ENCODE data around the gene LRRC26.

LRRC26 gene

GRCh38 chr9:137169896-137170358, at the start of gene LRRC26:
Gene LRRC26, minus strand, starts transcription at chr9:137170051. Its CDS starts 108 bp downstream, at chr9:137169943.
- DNase-seq = no peak

DNA sequence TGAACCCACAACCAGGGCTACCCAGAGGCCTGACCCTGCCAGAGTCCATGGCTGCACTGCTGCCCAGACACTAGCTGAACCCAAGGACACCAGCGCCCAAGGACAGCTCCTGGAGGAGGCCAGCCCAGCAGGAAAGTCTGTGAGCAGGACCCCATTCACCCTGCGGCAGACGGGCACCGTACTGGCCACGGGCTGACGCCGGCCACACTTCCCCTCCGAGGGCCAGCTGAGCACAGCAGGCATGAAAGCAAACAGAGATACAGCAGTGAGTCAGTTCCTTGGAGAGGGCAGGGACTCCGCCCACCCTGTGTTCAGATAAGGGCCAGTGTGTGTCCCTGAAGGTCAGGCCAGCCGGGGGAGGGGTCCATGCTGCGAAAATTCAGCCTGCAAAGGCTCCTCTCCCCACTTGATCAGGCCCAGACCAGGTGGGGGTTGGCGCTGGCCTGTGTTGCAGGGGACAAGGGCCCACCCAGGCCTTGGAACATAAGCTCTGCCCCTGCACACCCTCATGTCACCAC, 49.0 kb upstream of the LRRC26 start:
- DNase-seq = no peak

- no peak for DNase-seq
Measured at GRCh38 chr9:137218212-137218753, 48.4 kb upstream of the LRRC26 start.

DNA sequence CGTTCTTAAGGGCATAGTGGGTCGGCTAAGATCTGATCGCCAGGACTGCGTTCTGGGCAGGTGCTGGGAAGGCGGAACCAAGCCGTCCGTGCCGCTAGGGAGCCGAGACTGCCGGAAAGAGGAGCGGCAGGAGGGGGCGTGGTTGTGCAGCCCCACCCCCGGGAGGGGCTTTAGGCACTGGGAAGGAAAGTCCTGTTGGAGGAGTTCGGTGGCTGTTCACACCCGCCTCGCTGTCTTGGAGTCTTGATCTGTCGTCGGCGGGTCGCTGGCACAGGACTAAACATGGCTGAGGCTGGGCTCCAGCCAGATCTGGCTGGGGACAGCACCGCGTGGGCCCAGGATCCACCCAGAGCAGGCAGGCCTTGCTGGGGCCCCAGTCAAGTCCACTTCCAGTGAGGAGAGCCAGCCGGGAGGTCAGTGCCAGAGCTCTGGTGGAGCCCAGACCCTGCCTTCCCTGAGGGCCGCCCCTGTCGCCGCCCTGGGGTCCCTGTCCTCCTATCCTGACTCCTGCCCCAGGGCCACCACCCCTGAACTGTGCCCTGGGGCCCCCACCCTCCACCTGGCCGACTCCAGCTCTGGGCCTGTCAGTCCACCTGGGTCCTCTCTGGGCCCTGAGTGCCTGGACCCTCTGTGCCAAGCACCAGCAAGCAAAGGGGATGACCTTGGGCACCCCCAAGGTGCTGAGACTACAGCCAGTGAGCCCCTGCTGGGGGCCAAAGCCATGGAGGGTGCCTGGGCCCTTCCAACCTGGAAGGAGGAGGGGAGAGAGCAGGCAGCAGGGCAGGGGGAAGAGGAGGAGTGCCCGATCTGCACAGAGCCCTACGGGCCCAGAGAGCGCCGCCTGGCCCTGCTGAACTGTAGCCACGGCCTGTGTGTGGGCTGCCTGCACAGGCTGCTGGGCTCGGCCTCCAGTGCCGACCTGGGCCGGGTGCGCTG, 47.7 kb upstream of the LRRC26 start:
- DNase-seq = no peak

DNA sequence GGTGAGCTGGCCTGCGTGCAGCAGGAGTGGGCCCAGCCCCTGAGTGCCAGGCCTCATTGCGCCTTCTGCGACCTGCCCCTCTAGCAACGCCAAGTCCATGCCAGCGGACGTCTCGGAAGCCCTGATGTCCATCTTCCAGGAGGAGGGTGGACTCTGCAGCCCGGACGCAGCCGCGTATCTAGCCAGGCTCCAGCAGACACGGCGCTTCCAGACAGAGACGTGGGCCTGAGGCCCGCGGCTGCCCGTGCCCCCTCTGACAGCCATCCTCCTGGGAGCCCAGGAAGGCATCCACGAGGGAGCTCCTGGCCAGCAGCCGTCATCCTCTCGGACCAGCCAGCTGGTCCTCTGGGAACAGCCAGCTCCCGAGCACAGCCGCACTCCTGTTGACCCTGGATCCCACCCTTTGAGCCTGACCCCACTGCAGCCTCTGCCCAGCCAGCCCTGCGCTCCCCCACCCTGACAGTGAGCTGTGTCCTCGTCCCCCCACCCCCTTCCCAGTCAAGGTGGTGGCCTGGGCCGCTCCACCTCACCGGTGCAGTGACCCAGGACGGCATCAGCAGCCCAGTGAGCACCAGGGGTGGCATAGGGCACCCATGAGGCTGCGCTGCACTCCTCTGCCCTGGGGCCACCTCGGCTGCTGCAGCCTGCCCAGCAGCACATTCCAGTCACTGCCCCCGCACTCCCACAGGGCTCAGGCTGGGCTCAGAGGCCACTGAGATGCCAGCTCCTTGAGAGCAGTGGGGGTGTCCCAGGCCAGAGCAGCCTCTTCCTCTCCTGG, 46.5 kb upstream of the LRRC26 start:
- DNase-seq = no peak

GRCh38 chr9:137215196-137215986, 45.5 kb upstream of the LRRC26 start:
- DNase-seq = no peak

DNA sequence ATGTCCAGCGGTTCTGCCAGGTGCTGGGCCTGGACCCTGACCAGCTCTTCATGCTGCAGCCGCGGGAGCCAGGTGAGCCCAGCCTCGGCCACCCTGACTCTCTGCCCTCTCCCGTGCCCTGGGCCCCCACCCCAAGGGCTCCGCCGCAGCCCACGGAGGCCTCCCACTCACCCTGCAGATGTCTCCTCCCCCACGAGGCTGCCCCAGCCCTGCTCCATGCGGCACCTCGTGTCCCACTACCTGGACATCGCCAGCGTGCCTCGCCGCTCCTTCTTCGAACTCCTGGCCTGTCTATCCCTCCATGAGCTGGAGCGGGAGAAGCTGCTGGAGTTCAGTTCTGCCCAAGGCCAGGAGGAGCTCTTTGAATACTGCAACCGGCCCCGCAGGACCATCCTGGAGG, 44.8 kb upstream of the LRRC26 start:
- DNase-seq = no peak

DNA sequence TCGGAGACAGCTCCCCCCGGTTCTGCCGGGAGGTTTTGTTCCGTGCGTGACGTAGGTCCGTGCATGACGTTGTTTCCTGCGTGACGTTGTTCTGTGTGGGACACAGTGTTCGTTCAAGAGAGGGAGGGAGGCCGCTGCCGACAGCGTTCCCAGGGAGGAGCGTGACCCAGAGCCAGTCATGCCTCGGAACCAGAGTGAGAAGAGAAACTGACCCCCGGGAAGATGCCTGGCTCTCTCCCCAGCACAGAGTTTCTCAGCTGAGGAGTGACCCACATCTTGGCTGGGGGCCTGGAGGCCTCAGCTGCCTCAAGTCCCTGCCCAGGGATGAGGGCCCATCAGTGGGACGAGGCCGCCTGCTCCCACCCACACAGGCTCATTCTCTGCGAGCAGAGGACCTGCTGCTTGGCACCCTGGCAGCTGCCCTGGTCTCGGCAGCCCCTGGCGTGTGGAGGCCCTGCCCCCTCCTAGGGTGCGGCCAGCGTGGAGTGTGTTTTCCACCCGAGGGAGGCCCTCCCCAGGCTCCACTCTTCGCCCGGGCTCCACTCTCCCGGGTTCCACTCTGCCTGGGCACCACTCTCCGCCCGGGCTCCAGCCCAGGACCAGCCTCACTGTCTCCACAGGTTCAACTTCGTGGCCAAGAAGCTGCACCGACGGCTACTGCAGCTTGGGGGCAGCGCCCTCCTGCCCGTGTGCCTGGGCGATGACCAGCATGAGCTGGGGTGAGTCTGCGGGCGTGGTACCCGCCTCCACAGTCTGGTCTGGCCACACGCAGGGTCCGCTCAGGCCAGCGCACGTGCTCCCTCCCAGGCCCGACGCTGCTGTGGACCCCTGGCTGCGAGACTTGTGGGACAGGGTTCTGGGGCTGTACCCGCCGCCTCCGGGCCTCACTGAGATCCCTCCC, 43.6 kb upstream of the LRRC26 start:
- no peak for DNase-seq

DNA sequence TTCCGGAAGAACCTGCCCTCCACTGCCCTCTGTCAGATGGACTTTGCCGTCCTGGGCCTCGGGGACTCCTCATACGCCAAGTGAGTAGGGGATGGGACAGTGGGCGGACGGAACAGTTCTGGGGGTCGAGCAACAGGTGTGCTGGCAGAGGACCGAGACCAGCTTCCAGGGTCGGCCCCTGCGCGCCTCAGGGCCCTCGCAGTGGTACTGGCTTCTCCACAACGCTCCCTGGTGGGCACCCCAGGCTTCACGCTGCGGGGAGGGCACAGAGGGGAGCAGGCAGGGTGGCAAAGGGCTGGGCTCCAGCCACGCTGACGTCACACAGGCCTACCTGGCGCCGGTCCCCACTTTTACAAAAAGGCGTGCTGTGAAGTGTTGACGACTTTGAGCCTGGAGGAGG, 42.7 kb upstream of the LRRC26 start:
- DNase-seq = no peak

DNA sequence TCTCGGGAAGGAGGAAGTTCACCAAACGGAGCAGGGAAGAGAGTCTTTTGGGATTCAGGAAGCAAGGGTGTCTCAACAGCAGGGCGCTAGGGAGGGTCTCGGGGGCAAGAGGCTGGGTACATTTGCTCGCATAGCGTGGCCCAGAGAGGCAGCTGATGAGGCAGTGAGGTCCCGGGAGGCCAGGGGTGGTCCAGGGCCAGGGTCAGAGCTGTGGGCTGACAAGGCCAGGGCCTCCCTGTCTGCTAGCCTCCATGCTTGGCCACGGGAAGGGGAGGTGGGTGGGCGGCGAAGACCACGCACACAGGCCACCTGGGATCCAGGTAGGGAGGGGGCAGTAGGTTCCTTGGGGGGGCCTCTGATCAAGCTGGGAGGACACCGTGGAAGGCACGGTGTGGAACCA, 41.7 kb upstream of the LRRC26 start:
- no peak for DNase-seq

DNA sequence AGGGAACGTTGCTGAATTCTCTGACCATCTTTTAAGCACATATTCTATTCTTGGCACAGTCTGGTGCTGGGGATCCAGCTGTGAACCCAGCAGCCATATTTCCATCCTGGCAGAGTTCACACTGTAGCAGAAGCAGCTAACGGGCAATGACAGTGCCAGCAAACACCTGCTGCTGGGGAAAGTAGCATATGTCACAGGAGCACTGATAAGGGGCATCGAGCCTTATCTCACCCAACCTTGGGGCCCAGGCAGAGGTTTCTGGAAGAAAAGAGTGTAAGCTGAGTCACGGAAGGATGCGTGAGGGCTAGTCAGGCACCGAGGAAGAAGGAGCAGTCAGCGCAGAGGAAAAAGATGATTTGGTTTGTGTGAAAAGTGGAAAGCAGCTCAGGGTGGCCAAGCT, 36.8 kb upstream of the LRRC26 start:
- DNase-seq = no peak

GRCh38 chr9:137205126-137206069, 35.5 kb upstream of the LRRC26 start, which contains the start of the genes NDOR1 and TMEM203:
Gene NDOR1, plus strand, starts transcription at chr9:137205700. Its CDS starts 78 bp downstream, at chr9:137205778.
Gene TMEM203, minus strand, starts transcription at chr9:137205648. Its CDS starts 234 bp downstream, at chr9:137205414.
- peak; percentile 92 for DNase-seq

DNA sequence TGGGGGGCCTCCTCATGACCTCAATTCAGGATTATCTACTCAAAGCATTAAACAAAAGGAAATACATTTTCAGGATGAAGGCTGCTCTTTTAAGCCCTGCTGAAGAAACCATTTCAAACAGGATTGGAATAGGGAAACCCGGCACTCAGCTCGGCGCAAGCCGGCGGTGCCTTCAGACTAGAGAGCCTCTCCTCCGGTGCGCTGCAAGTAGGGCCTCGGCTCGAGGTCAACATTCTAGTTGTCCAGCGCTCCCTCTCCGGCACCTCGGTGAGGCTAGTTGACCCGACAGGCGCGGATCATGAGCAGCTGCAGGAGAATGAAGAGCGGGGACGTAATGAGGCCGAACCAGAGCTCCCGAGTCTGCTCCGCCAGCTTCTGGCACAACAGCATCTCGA, 34.9 kb upstream of the LRRC26 start:
- no peak for DNase-seq

DNA sequence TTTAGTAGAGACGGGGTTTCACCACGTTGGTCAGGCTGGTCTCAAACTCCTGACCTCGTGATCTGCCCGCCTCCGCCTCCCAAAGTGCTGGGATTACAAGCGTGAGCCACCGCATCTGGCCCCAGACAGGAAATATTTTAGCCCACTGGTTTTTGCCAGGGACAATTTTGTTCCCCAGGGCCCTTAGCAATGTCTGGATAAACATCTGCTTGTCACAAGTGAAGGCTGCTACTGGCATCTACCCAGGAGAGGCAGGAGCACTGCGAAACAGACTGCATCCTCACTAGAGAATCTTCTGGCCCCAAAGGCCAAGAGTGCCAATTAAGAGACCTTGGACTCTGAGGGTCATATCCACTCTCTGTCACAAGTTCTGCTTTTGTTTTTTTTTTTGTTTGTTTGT, 33.1 kb upstream of the LRRC26 start:
- DNase-seq = no peak

- no peak for DNase-seq
Measured at GRCh38 chr9:137201205-137201868, 31.5 kb upstream of the LRRC26 start.

GRCh38 chr9:137200311-137201204, 30.7 kb upstream of the LRRC26 start, which contains the start of gene TPRN:
Gene TPRN, minus strand, starts transcription at chr9:137200741. Its CDS starts 30 bp downstream, at chr9:137200711.
- peak; percentile 100 for DNase-seq

- no peak for DNase-seq
Measured at GRCh38 chr9:137199411-137200121, 29.7 kb upstream of the LRRC26 start.

DNA sequence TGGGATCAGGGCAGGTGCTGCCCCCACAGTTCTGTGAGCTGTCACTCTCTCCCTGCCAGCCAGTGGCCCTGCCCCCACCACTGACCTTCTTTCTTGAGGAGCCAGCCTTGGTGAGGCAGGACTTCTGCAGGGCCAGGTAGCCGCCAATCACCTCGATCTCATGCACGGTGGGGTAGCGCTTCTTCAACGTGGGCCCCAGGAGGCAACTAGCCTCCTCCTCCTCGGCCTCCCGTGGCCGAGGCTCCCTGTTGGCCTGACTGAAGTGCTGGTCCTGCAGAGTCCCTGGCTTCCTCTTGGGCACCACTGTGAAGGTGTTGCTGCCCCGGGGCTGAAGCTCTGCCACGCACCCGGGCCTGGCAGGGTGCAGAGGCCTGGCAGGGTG, 29.0 kb upstream of the LRRC26 start:
- no peak for DNase-seq
